VCaP (cell line): ENCODE measurements around the gene MAD2L2.
"Not testable (repeated sequence)": the region's sequence is repeated elsewhere in the genome, so short reads cannot be mapped to it uniquely, and the experiment has no call there.

Source experiments
- H3K27ac ChIP-seq: fragments of 450-650 bp; 2 replicates; pipeline ENCODE4 v1.5.1; 2017
- CTCF ChIP-seq: fragments of 450-650 bp; conservative IDR thresholded peaks from 2 replicates; pipeline ENCODE4 v1.5.1; 2017; ENCODE audit warnings: mild to moderate bottlenecking, moderate library complexity

MAD2L2 gene

GRCh38 chr1:11645670-11646265 lies 35.2 kb downstream of the MAD2L2 start:
- no peak overlapping the region for H3K27ac ChIP-seq
- TF ChIP-seq CTCF, result peak; percentile 87

- no peak overlapping the region for H3K27ac ChIP-seq
- no peak for TF ChIP-seq CTCF
Measured at GRCh38 chr1:11645270-11645669, 35.7 kb downstream of the MAD2L2 start.

GRCh38 chr1:11643782-11644181 lies 37.2 kb downstream of the MAD2L2 start:
- no peak overlapping the region for H3K27ac ChIP-seq
- no peak for TF ChIP-seq CTCF

GRCh38 chr1:11642418-11643017 lies 38.4 kb downstream of the MAD2L2 start:
- H3K27ac ChIP-seq, result not testable (repeated sequence)
- peak; percentile 95 for TF ChIP-seq CTCF

GRCh38 chr1:11641776-11642305 lies 39.1 kb downstream of the MAD2L2 start:
- TF ChIP-seq CTCF, result no peak
- no peak overlapping the region for H3K27ac ChIP-seq

GRCh38 chr1:11640944-11641343 lies 40.0 kb downstream of the MAD2L2 start:
- TF ChIP-seq CTCF, result no peak
- H3K27ac ChIP-seq, result no peak overlapping the region

- H3K27ac ChIP-seq, result no peak overlapping the region
- TF ChIP-seq CTCF, result no peak
Measured at GRCh38 chr1:11640101-11640500, 40.8 kb downstream of the MAD2L2 start.
